ENCODE measurements around the gene LEFTY1. TPM values are rescaled to one million over a fixed set of nuclear protein-coding genes. Genes with fewer than 3 reads are reported as not detected.
"Not testable (repeated sequence)": the region's sequence is repeated elsewhere in the genome, so short reads cannot be mapped to it uniquely, and the experiment has no call there.

Gene LEFTY1
- total RNA-seq, 1 donor from 2014 or later, result 0.47 TPM

DNA sequence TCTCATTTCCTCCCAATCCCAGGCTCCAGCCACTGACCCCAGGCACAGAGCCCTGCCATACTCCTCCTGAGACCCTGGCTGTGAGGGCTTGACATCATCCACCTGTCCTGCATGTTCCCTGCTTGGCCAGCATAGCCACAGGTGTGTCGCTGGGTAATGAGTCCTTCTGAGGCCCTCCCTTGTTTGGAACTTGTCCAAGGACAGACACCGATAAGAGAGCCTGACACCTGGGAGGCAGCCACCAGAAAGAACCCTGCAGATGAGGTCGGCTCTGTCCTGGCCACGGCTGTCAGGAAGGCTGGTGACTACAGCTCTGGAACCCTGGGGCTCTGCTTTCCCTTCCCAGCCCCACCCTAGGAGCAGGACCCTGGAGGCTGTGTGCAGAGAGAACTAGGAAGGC is 41.3 kb downstream of the LEFTY1 start:
- DNase-seq, result no peak

DNA sequence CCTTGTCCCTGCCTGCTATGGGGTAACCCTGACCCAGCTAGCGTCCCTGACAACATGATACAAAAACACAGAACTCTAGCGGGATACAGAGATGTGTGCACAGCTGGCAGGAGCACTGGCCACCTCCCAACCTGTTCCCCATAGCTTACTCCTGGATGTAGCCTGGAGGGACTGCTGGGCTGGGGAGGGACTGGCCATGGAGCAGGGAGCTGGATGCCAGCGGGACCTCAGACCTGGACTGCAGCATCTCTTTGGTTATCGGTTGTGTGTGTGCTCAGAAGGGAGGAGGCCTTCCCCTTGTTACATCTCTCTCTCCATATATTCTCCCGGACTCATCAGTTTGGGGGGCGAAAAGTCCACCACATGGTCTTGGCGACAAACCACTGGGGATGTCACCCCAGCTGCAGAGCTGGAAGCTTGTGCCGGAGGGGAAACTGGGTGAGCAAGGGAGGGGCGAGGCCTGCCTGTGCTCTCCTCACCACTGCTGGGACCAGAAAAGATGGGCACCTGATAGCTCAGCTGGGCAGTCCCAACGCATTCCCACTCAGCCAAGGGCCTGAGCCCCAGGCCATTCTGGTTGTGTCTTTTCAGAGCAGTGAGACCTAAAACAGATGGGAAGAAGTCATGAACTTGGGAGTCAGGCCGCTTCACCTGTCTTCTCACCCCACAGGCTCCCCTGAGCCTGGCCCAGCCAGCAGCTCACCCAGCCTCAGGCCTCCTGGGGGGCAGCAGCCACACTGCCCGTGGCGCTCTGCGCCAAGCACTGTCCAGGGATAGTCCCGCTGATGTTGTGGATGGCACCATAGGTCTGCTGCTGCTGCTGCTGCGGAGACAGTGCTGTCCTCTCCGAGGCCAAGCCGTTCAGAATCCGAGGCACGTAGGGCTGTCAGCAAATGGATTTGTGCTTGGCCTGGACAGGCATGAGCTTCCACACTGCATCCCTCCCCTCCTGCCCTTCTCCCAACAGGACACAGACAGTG is 42.3 kb downstream of the LEFTY1 start:
- no peak for DNase-seq

DNA sequence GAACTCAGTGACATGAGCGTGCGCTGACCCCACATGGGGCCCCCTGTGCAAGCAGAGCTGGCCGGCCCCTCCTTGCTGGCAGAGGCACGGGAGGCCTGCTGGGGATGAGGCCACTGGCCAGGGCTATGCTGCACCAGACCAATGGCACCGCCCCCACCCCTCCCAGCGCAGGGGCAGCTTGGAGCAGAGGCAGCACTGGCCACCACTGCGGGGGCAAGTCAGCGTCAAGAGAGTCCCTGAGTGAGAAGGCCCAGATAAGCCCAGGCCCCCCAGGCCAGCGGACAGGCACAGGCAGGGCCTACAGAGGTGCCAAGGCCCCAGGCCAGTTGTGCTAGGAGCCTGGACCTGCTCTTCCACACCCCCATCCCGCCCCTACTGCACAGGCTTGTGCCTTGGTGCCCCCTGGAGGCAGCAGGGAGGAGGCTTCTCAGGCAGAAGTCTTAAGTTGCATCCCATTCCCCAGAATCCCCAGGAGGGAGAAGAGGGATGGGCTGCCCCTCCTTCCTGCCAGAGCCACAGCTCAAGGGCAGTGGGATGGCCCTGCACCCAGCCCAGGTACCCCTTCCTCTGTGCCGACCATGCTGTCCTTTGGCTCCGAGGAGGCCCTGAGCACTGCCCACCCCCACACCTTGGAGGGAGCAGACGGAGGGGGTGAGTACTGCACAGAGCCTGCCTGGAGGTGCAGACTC is 43.2 kb downstream of the LEFTY1 start:
- DNase-seq, result peak; percentile 20

DNA sequence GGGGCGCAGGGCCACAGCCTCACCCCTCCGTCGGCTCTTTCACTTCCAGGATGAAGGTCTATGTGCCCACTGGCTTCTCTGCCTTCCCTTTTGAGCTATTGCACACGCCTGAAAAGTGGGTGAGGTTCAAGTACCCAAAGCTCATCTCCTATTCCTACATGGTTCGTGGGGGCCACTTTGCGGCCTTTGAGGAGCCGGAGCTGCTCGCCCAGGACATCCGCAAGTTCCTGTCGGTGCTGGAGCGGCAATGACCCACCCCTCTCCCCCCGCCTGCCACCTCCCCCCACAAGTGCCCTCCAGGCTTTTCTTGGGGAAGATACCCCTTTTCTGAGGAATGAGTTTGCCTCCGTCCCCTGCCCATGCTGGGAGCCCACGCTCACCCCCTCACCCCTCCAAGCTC is 43.8 kb downstream of the LEFTY1 start:
- DNase-seq, result no peak

DNA sequence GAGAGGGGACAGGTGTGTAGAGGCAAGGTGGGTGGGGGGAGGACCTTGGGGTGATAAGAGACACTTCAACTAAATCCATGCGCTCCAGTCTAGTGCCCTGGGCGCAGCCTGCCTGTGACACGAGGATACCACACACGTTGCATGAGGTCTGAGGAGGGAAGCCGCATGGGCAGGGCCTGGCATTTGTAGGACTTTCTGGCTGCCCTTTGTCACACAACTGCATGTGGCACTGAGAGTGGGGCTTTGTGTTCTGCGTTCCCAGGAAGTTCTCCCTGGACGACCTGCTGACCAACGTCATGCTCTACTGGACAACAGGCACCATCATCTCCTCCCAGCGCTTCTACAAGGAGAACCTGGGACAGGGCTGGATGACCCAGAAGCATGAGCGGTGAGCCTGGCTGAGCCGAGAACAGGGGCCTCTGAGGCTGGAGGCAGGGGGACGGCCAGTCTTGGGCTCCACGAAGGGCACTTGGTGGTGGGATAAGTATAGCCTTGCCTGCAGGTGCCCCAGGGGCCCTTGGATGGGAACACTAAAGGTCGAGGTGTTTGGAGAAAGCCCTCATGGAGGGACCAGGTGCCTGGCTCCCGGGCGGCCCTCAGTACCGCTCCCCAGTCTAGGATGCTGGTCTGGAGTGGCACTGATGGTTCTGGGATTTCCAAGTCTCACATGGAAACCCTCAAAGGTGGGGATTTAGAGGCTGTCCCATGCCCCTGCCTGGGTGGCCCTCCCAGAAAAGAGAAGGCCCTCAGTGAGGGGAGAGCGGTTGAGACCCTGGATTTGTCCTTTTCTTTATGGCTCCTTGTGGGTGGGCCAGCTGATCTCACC is 44.5 kb downstream of the LEFTY1 start:
- DNase-seq, result no peak

DNA sequence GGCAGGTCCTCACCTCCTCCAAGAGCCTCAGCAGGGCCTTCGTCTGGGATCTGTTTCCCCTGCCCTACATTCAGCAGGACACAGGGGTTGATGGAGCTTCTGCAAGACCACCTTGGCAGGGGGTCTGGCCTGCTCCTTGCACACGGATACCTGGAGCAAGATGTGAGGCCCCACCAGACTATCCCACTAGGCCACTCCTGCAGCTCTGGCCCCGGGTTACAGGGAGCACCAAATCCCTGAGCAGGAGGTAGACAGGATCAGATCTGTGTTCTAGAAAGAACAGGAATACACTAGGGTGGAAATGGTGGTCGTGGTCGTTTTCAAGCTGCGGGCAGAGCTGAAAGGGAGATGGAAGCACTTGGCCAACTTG is 45.5 kb downstream of the LEFTY1 start:
- DNase-seq, result no peak

DNA sequence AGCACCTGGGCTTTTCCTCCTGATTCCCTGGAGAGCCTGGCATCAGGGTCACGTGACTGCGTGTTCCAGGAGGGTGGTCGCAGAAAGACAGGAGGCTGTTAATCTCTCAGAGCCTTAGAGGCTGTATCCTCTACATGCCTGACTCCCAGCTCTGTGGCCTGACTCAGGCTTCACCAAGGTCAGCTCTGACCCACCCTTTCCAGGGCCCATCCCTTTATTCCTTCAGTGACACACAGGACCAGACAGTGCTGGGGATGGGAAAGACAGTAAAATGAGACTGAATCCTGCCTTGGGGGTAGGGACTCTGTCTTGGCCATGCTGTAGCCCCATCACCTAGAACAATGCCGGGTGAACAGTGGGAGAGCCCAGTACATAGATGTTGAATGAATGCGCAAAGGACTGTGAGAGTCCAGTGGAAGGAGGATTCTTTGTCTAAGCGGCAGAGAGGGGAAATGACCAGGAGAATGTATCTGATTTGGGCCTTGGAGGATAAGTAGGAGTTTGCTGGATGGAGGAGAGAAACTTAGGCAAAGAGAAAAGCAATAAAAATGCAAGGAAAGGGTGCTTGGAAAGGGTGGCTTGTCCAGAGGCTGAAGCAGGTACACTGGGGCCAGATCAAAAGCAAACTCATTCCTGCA is 46.0 kb downstream of the LEFTY1 start:
- no peak for DNase-seq

DNA sequence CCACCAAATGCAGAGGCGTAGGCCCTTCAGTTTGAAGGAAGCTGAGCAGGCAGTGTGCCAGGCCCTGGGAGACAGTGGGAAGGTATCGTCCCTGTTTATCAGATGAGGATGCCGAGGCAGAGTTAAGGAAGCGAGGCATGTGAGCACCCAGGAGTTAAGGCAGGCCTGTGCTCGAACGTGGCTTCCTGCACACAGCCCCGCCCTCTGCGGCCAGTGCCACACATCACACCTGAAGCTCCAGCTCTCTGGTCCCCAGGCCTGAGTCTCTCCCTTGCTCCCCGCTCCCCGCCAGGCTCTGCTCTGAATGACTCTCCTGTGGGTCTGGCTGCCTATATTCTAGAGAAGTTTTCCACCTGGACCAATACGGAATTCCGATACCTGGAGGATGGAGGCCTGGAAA is 46.9 kb downstream of the LEFTY1 start:
- DNase-seq, result no peak

DNA sequence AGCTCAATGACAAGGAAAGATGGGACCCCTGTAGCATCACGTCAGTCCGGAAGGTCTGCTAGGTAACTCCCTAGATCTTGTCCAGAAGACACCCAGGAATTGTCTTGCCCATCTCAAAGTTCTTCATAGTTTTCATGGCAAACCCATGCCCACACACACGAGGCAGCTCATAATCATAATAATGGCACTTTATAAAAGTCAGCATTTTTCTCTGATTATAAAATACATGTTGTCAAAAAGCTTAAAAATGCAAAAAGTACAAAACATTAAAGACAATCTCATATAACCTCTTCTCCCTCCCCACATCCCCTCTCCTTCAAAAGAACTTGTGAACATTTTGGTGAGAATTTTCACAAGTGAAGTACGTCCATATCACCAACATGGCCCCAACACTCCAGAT is 48.2 kb downstream of the LEFTY1 start:
- DNase-seq, result no peak

DNA sequence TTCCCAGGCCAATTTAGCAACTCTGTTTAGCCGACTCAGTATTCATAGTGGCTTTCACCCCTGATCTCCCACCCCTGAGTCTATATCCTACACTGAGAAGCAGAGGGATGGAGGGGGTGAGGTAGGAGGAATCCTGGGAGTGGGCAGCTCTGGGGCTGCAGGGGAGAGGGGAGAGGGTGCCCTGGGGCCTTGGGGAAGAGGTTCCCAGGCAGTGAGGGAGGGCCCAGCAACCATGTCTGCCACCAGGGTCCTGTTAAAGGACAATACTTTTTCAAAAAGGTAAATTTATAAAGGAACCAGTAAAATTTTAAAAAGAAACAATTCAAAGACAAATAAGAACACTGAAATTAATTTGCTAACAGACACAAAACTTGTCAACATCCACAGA is 48.7 kb downstream of the LEFTY1 start:
- DNase-seq, result no peak

DNA sequence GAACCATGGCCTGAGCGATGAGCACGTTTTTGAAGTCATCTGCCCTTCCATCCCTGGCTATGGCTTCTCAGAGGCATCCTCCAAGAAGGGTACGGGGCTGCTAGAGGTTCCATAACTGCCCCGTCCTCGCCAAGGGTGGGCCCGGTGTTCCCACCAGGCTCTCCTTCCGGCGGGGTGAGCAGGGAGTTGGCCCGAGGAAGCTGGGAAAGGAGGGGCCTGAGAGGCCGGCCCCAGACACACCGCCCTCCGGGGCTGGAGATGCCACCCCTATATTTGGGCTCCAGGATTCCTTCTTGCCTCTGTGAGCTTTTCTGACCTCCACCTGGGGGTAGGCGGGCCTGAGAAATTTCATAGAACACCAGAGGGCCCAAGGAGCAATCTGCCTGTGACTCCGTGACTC is 50.2 kb downstream of the LEFTY1 start:
- no peak for DNase-seq

DNA sequence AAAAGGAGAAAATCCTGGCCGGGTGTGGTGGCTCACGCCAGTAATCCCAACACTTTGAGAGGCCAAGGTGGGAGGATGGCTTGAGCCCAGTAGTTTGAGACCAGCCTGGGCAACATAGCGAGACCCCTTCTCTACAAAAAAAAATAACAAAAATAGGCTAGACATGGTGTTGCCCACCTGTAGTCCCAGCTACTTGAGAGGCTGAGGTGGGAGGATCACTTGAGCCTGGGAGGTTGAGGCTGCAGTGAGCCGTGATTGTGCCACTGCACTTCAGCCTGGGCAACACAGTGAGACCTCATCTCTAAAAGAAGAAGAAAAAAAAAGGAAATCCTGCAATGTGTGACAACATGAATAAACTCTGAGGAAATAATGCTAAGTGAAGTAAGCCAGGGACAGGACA is 52.6 kb downstream of the LEFTY1 start:
- DNase-seq, result not testable (repeated sequence)

Small RNA genes within 50 kb of the gene (small RNA-seq; reads per million reads assigned to genes)
- gene AL117348.1, result not detected

Other genes starting within 250 kb of the LEFTY1 start
- 73.5 TPM for gene ENAH, start 236.0 kb downstream of the LEFTY1 start, total RNA-seq
- gene SRP9, start 111.3 kb downstream of the LEFTY1 start, total RNA-seq, result 337 TPM
- 7.2 TPM for gene EPHX1, start 79.0 kb downstream of the LEFTY1 start, total RNA-seq
- gene TMEM63A, start 6.8 kb downstream of the LEFTY1 start, total RNA-seq, result 1.1 TPM
- 16.2 TPM for gene PYCR2, start 35.1 kb upstream of the LEFTY1 start, total RNA-seq
- 0.47 TPM for gene LEFTY2, start 52.1 kb upstream of the LEFTY1 start, total RNA-seq
- gene SDE2, start 110.2 kb upstream of the LEFTY1 start, total RNA-seq, result 43.4 TPM
- 371 TPM for gene H3-3A, start 173.6 kb upstream of the LEFTY1 start, total RNA-seq

All from occipital lobe (tissue), 3 donors.